Nephron progenitor cell (in vitro differentiated cells): ENCODE measurements around the gene LPCAT1.

ENCODE experiments used
- DNase-seq: peaks from one replicate; pipeline ENCODE4 v3.0.0; 2021
- H3K27ac Mint-ChIP-seq: 2 replicates; pipeline ENCODE4 v1.8.0; 2021; ENCODE audit warnings: mild to moderate bottlenecking, moderate library complexity, mixed read lengths
- H3K27me3 Mint-ChIP-seq: 2 replicates; pipeline ENCODE4 v1.8.0; 2021; ENCODE audit warnings: mild to moderate bottlenecking, low read depth, mixed read lengths; ENCODE audit not compliant: poor library complexity
- H3K36me3 Mint-ChIP-seq: 2 replicates; pipeline ENCODE4 v1.8.0; 2021; ENCODE audit warnings: low read depth, mixed read lengths
- H3K4me1 Mint-ChIP-seq: 2 replicates; pipeline ENCODE4 v1.8.0; 2021; ENCODE audit warnings: mixed read lengths
- H3K4me3 Mint-ChIP-seq: 2 replicates; pipeline ENCODE4 v1.8.0; 2021; ENCODE audit warnings: mild to moderate bottlenecking, moderate library complexity, mixed read lengths
- H3K9me3 Mint-ChIP-seq: 2 replicates; pipeline ENCODE4 v1.8.0; 2021; ENCODE audit warnings: mild to moderate bottlenecking, moderate library complexity, mixed read lengths
- TF ChIP-seq, protein P1 (sequence below): fragments of 200-600 bp; sonication (generic); IDR thresholded peaks from 2 replicates; pipeline ENCODE4 v1.5.0; 2021; ENCODE audit warnings: antibody characterized with exemption

The LPCAT1 gene

DNA sequence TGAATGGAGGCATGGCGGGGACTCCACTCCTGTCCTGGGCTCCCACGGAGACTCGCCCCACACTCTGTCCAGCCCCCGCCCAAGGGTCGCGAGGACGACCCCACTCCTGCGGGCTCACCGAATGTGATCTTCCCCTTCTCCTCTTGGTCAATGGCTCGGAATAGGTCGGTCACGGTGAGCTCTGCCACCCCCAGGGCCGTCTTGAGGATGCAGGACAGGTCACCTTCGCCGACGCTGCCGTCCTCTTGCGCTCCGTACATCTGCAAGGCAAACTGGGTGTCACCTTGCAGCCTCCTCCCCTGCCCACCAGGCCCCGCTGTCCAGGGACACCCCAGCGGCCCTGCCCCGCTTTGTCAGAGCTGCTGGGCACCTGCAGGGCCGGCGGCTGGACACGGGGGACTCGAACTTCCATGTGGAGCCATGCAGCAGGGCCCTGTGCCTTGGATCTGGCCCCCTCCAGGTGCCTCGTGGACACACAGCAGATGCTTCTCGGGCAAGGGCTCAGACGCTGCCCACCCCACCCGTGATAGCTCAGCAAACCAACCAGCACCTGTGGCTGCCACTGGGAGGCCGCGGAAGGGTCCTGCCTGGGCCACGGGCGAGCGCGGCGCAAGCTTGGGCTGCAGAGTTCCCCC, 57.0 kb downstream of the LPCAT1 start:
- Mint-ChIP-seq H3K4me1 (no peaks in the 10 kb centered on the region), H3K36me3 (peaks cover 60% of the 10 kb centered on the region), H3K27me3 (peaks cover 3% of the 10 kb centered on the region), H3K4me3 (no peak overlapping the region), H3K9me3 (peaks cover 12% of the 10 kb centered on the region), H3K27ac (no peak overlapping the region)
- TF ChIP-seq, protein P1, sequence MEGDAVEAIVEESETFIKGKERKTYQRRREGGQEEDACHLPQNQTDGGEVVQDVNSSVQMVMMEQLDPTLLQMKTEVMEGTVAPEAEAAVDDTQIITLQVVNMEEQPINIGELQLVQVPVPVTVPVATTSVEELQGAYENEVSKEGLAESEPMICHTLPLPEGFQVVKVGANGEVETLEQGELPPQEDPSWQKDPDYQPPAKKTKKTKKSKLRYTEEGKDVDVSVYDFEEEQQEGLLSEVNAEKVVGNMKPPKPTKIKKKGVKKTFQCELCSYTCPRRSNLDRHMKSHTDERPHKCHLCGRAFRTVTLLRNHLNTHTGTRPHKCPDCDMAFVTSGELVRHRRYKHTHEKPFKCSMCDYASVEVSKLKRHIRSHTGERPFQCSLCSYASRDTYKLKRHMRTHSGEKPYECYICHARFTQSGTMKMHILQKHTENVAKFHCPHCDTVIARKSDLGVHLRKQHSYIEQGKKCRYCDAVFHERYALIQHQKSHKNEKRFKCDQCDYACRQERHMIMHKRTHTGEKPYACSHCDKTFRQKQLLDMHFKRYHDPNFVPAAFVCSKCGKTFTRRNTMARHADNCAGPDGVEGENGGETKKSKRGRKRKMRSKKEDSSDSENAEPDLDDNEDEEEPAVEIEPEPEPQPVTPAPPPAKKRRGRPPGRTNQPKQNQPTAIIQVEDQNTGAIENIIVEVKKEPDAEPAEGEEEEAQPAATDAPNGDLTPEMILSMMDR, result no peak
- no peak for DNase-seq

DNA sequence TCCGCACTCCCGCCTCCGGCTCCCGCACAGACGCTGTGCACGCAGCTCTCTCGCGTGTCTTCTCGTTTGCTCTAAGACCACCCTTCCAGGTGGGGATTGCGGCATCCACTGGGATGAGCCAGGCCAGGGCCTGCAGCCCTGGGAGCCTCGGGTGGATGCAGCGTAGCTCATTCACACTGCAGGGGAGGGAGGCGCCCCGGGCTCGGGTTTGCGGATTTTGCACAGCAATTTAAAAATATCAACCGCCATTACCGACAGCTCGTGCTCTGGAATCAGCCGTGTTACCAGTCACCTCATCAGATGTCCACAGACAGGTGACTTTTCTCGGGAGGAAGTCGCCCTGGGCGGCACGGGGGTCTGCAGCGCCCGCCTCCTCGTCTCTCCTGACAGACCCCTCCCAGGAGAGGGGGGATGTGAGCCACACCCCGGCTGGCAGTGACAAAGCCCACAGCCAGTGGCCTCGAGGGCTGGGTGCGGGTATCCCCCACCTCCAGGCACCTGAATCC, 57.7 kb downstream of the LPCAT1 start:
- H3K4me3 Mint-ChIP-seq, result no peak overlapping the region
- no peaks in the 10 kb centered on the region for H3K4me1 Mint-ChIP-seq
- H3K36me3 Mint-ChIP-seq, result peaks cover 60% of the 10 kb centered on the region
- TF ChIP-seq, protein P1, result no peak
- DNase-seq, result no peak
- H3K27ac Mint-ChIP-seq, result no peak overlapping the region
- peaks cover 3% of the 10 kb centered on the region for H3K27me3 Mint-ChIP-seq
- H3K9me3 Mint-ChIP-seq, result peaks cover 12% of the 10 kb centered on the region

GRCh38 chr5:1465117-1465516, 58.6 kb downstream of the LPCAT1 start:
- Mint-ChIP-seq H3K4me3 (no peak overlapping the region), H3K27me3 (no peaks in the 10 kb centered on the region), H3K4me1 (no peaks in the 10 kb centered on the region), H3K27ac (no peak overlapping the region), H3K9me3 (peaks cover 12% of the 10 kb centered on the region), H3K36me3 (peaks cover 70% of the 10 kb centered on the region)
- no peak for DNase-seq
- TF ChIP-seq, protein P1, result no peak

- no peak overlapping the region for H3K4me3 Mint-ChIP-seq
- H3K36me3 Mint-ChIP-seq, result peaks cover 76% of the 10 kb centered on the region
- TF ChIP-seq, protein P1, result no peak
- peaks cover 12% of the 10 kb centered on the region for H3K9me3 Mint-ChIP-seq
- no peak overlapping the region for H3K27ac Mint-ChIP-seq
- H3K4me1 Mint-ChIP-seq, result no peaks in the 10 kb centered on the region
- no peaks in the 10 kb centered on the region for H3K27me3 Mint-ChIP-seq
- no peak for DNase-seq
Observed at GRCh38 chr5:1464511-1464910, 59.2 kb downstream of the LPCAT1 start.

DNA sequence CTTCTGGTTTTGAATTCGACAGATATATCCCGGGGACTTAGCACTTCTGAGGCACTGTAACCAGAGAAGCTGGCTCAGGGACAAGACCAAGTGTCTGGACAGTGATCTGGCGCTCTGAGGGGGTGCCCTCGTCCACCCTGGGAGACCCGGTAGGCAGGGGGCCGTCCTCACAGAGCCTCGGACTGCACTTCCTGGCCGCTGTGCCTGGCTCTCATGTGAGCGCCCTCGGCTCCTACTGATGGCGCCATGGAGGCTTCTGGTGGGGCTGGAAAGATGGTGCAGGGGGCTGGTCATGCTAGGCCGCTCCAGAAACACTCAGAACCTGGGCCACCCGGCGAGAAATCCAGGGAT, 59.7 kb downstream of the LPCAT1 start:
- Mint-ChIP-seq H3K27ac (no peak overlapping the region), H3K9me3 (peaks cover 12% of the 10 kb centered on the region), H3K27me3 (no peaks in the 10 kb centered on the region), H3K4me3 (no peak overlapping the region), H3K4me1 (no peaks in the 10 kb centered on the region), H3K36me3 (peaks cover 76% of the 10 kb centered on the region)
- no peak for DNase-seq
- TF ChIP-seq, protein P1, result no peak
